K562 (cell line): ENCODE measurements around the gene VRK2. TPM values are rescaled to one million over a fixed set of nuclear protein-coding genes. Genes with fewer than 3 reads are reported as not detected.

Experiments used
- ATAC-seq: fragments of 200-7000 bp; cut with Tn5 transposase; 3 replicates; pipeline ENCODE4 v1.9.1; 2020; ENCODE audit warnings: moderate library complexity
- BruUV-seq: library from RNA; stranded (reverse); fragments of 400-500 nt; replicated peaks from 2 replicates; lab custom pipeline; 2021; lab: Mats Ljungman, UMichigan
- CTCF ChIA-PET: fragments of 300-600 bp; formaldehyde crosslinking; extraction: SDS; loops from one replicate; lab custom pipeline; 2021; ENCODE audit warnings: low intra/inter-chr PET ratio; lab: Yijun Ruan, JAX
- POLR2A ChIA-PET: fragments of 300-600, 350-650 bp; sonication (Branson Sonifier 250); formaldehyde crosslinking; extraction: SDS; loops from one replicate; lab custom pipeline; 2021; ENCODE audit warnings: antibody characterized with exemption, inconsistent platforms; lab: Yijun Ruan, JAX
- DNase-seq, 4 experiments: peaks; one replicate each; pipeline versions ENCODE4 v3.0.0 to v3.0.0-alpha.2; 2011 to 2018; ENCODE audit warnings: low spot score in 3 of 4, mixed read lengths in 3 of 4; ENCODE audit errors: extremely low read depth in 1 of 4
- FAIRE-seq: peaks from 2 replicates; lab custom pipeline; 2011; peaks lifted over from hg19 to GRCh38; lab: Jason Lieb, UNC
- H2AFZ ChIP-seq: 2 replicates; pipeline ENCODE4 v1.6.0; 2011; ENCODE audit warnings: low read depth, low read length, control low read depth, inconsistent platforms
- H3K27ac ChIP-seq: fragments of 200-600 bp; 3 replicates; pipeline ENCODE4 v1.8.0; 2011; ENCODE audit warnings: low read depth, mild to moderate bottlenecking, control low read depth, inconsistent platforms, low read length, moderate library complexity, mixed read lengths; ENCODE audit errors: extremely low read depth
- H3K27me3 ChIP-seq, 2 experiments: fragments of 300-600 bp in 1 of 2; 2 replicates in 1 of 2; 3 replicates in 1 of 2; pipeline versions ENCODE4 v1.6.0 to v1.8.0; 2011; ENCODE audit warnings: inconsistent platforms in 2 of 2, low read length in 2 of 2, mild to moderate bottlenecking in 1 of 2, mixed read lengths in 1 of 2, moderate library complexity in 1 of 2; ENCODE audit not compliant: control insufficient read depth in 2 of 2, insufficient read depth in 2 of 2
- H3K36me3 ChIP-seq: fragments of 300-600 bp; 3 replicates; pipeline ENCODE4 v1.8.0; 2011; ENCODE audit warnings: mild to moderate bottlenecking, low read length, inconsistent platforms; ENCODE audit not compliant: control insufficient read depth, insufficient read depth
- H3K4me1 ChIP-seq, 2 experiments: fragments of 200-600 bp in 1 of 2; replicated peaks in 1 of 2; 2 replicates in 1 of 2; 3 replicates in 1 of 2; pipeline versions ENCODE4 v1.5.1 to v1.8.0; 2011; ENCODE audit warnings: inconsistent platforms in 2 of 2, low read length in 2 of 2, mild to moderate bottlenecking in 1 of 2, mixed read lengths in 1 of 2, moderate library complexity in 1 of 2; ENCODE audit not compliant: control insufficient read depth in 2 of 2, insufficient read depth in 2 of 2
- H3K4me2 ChIP-seq: 2 replicates; pipeline ENCODE4 v1.6.1; 2011; ENCODE audit warnings: low read length, control low read depth, inconsistent platforms, mixed read lengths; ENCODE audit not compliant: insufficient read depth
- H3K4me3 ChIP-seq: fragments of 200-600 bp; sonication (generic), shearing (Covaris generic); 2 replicates; pipeline ENCODE4 v1.5.1; 2016; ENCODE audit warnings: control low read depth, inconsistent platforms
- H3K79me2 ChIP-seq: fragments of 200-600 bp; 3 replicates; pipeline ENCODE4 v1.8.0; 2011; ENCODE audit warnings: low read length, inconsistent platforms; ENCODE audit not compliant: control insufficient read depth, insufficient read depth
- H3K9ac ChIP-seq, 2 experiments: 2 replicates each; pipeline versions ENCODE4 v1.6.0 to v1.6.1; 2011; ENCODE audit warnings: low read depth in 2 of 2, low read length in 2 of 2, control low read depth in 1 of 2, inconsistent platforms in 1 of 2, mild to moderate bottlenecking in 1 of 2, mixed read lengths in 1 of 2; ENCODE audit not compliant: insufficient read depth in 1 of 2
- H3K9me1 ChIP-seq: one replicate; pipeline ENCODE4 v1.6.0; 2011; ENCODE audit warnings: inconsistent platforms, mild to moderate bottlenecking, low read length, moderate library complexity; ENCODE audit not compliant: control insufficient read depth, insufficient read depth
- H3K9me3 ChIP-seq: replicated peaks from 2 replicates; pipeline ENCODE4 v1.5.1; 2011; ENCODE audit warnings: low read depth, low read length, inconsistent platforms; ENCODE audit not compliant: control insufficient read depth, insufficient read depth
- H4K20me1 ChIP-seq: replicated peaks from 2 replicates; pipeline ENCODE4 v1.6.1; 2011; ENCODE audit warnings: low read length, inconsistent platforms, mixed read lengths; ENCODE audit not compliant: control insufficient read depth, insufficient read depth
- C11orf30 ChIP-seq: fragments of 450-650 bp; IDR thresholded peaks from 2 replicates; pipeline ENCODE4 v1.6.1; 2016; ENCODE audit warnings: low read depth, mild to moderate bottlenecking
- EGR1 ChIP-seq: fragments of 450-650 bp; conservative IDR thresholded peaks from 2 replicates; pipeline ENCODE4 v1.6.1; 2017; ENCODE audit warnings: mild to moderate bottlenecking
- FOXA3 ChIP-seq, 2 experiments: fragments of 450-650 bp in 1 of 2; sonication (generic) in 1 of 2; formaldehyde crosslinking; IDR thresholded peaks in 1 of 2; conservative IDR thresholded peaks in 1 of 2; 2 replicates each; pipeline versions ENCODE4 v1.4.0 to v1.8.0; 2020 to 2022; ENCODE audit warnings: mild to moderate bottlenecking in 2 of 2, missing genetic modification reagents in 1 of 2
- MAFF ChIP-seq: IDR thresholded peaks from 2 replicates; pipeline ENCODE4 v1.6.1; 2012; ENCODE audit warnings: low read length, improper control_type of control experiment
- MAFG ChIP-seq: fragments of 450-650 bp; conservative IDR thresholded peaks from 2 replicates; pipeline ENCODE4 v1.6.1; 2016; ENCODE audit warnings: missing genetic modification characterization, missing compliant biosample characterization
- SIN3A ChIP-seq, 2 experiments: fragments of 150-350 bp in 1 of 2; IDR thresholded peaks; 2 replicates each; pipeline ENCODE4 v1.6.1; 2011 to 2016; ENCODE audit warnings: borderline replicate concordance in 2 of 2, low read depth in 2 of 2, low read length in 2 of 2, mild to moderate bottlenecking in 2 of 2, moderate library complexity in 2 of 2; ENCODE audit not compliant: control insufficient read depth in 1 of 2
- ZNF316 ChIP-seq: fragments of 450-650 bp; IDR thresholded peaks from 2 replicates; pipeline ENCODE4 v1.6.1; 2016
- ZNF347 ChIP-seq: fragments of 450-650 bp; formaldehyde crosslinking; IDR thresholded peaks from 2 replicates; pipeline ENCODE4 v1.4.0; 2020; ENCODE audit warnings: low read depth, mild to moderate bottlenecking, moderate library complexity
- WGBS: fragments of 100-300 bp; shearing (Covaris generic); methylation state at CpG from one replicate; pipeline ENCODE4 v1.1.6; 2016; ENCODE audit warnings: low coverage, mixed read lengths; ENCODE audit not compliant: insufficient coverage; ENCODE audit errors: missing lambda C conversion rate; 5-methylcytosine and 5-hydroxymethylcytosine counted together
- in situ Hi-C: fragments of 300-500 bp; cut with MboI; formaldehyde crosslinking; loops from 4 replicates; pipeline ENCODE4 v1.15.0; 2018; ENCODE audit warnings: inconsistent platforms, mixed read lengths
- intact Hi-C: fragments of 100-400 bp; cut with micrococcal nuclease; formaldehyde crosslinking; loops from 2 replicates; pipeline ENCODE4 v1.14.2; 2022
- polyA plus RNA-seq, 8 experiments: library from polyadenylated mRNA; depleted of rRNA in 4 of 8; stranded (reverse) in 5 of 8; unstranded in 3 of 8; fragments of >200 nt; fragmentation: Nextera tagmentation in 2 of 8; fragmentation: Illumina TruSeq in 1 of 8; extraction: Ambion mirVana in 2 of 8; extraction: Trizol in 1 of 8; gene quantifications; 2 replicates each; pipeline versions ENCODE4 v1.2.1 to v1.2.3, GENCODE V29; 2011 to 2014; ENCODE audit warnings: inconsistent platforms in 1 of 8, missing spikeins in 1 of 8
- total RNA-seq, 7 experiments: library from RNA; depleted of rRNA in 6 of 7; stranded (reverse); fragments of >200 nt in 6 of 7; fragmentation: Illumina TruSeq in 2 of 7; extraction: Trizol in 2 of 7; gene quantifications; 2 replicates each; pipeline versions ENCODE4 v1.2.1 to v1.2.3, GENCODE V29; 2011 to 2021; ENCODE audit warnings: low replicate concordance in 1 of 7
- TF ChIP-seq, protein P1 (sequence below), 2 experiments: fragments of 250-450 bp in 1 of 2; fragments of 450-650 bp in 1 of 2; sonication (Bioruptor Pico) in 1 of 2; IDR thresholded peaks; 2 replicates each; pipeline versions ENCODE4 v1.6.1 to v1.8.0; 2016 to 2021; ENCODE audit warnings: mild to moderate bottlenecking in 2 of 2, moderate library complexity in 2 of 2, missing compliant biosample characterization in 1 of 2, missing genetic modification characterization in 1 of 2

The VRK2 gene
- total and polyA plus RNA-seq, 9 of the 15 experiments (the other 6 are each of a cell fraction or from before 2014, with no cell fraction given), result 22.6 to 49.2 (median 36.2) TPM

GRCh38 chr2:58072102-58072501 lies 25.5 kb downstream of the VRK2 start:
- no peak overlapping the region for H2AFZ ChIP-seq
- WGBS, result 65% methylated on average over 1 of the region's 1 CpG
- in situ Hi-C loops, result no loop called here

GRCh38 chr2:58073008-58073407 lies 26.4 kb downstream of the VRK2 start:
- H3K79me2 ChIP-seq, result peaks cover 37% of the 10 kb centered on the region
- ChIA-PET CTCF (no interaction called here), POLR2A (no interaction called here)
- no peak for ATAC-seq
- H3K9ac ChIP-seq, result no peak overlapping the region
- intact Hi-C loops (no loop called here), in situ Hi-C loops (no loop called here)
- no peak overlapping the region for H3K4me3 ChIP-seq
- TF ChIP-seq MAFF, result 0 out of 2 replicates have a peak, but pooled peaks have one; percentile 19
- TF ChIP-seq FOXA3 (CRISPR knock-in tag; conservative IDR thresholded peaks at IDR 0.05 in 1 of 2, IDR thresholded peaks at IDR 0.05 in 1 of 2), result no peak
- 0 out of 2 replicates have a peak, but pooled peaks have one; percentile 7 for TF ChIP-seq MAFG
- TF ChIP-seq ZNF316, result peak; percentile 82
- no peak for TF ChIP-seq EGR1
- TF ChIP-seq C11orf30, result peak; percentile 57
- no peaks in the 10 kb centered on the region for H3K4me1 ChIP-seq
- H3K27me3 ChIP-seq, result no peaks in the 10 kb centered on the region
- no peak for DNase-seq
- no peak overlapping the region for H3K4me2 ChIP-seq
- no peak overlapping the region for H3K27ac ChIP-seq
- H3K36me3 ChIP-seq, result peaks cover 3% of the 10 kb centered on the region
- no peaks in the 10 kb centered on the region for H4K20me1 ChIP-seq
- H2AFZ ChIP-seq, result no peak overlapping the region
- WGBS, result 76% methylated on average over 3 of the region's 3 CpGs
- BruUV-seq, result no TSS peak
- H3K9me1 ChIP-seq, result no peaks in the 10 kb centered on the region
- no peaks in the 10 kb centered on the region for H3K9me3 ChIP-seq
- no peak for FAIRE-seq

More at GRCh38 chr2:58072102-58072501, 25.5 kb downstream of the VRK2 start:
- peaks cover 36% of the 10 kb centered on the region for H3K79me2 ChIP-seq
- no peak overlapping the region for H3K4me3 ChIP-seq
- H3K27ac ChIP-seq, result no peak overlapping the region
- no peaks in the 10 kb centered on the region for H3K27me3 ChIP-seq
- no peaks in the 10 kb centered on the region for H3K4me1 ChIP-seq
- no peak overlapping the region for H3K4me2 ChIP-seq
- H3K36me3 ChIP-seq, result peaks cover 3% of the 10 kb centered on the region
- DNase-seq, result no peak
- H3K9me1 ChIP-seq, result no peaks in the 10 kb centered on the region
- no peaks in the 10 kb centered on the region for H4K20me1 ChIP-seq
- no peak overlapping the region for H3K9ac ChIP-seq
- POLR2A ChIA-PET, result no interaction called here
- FAIRE-seq, result no peak
- ATAC-seq, result no peak
- no peaks in the 10 kb centered on the region for H3K9me3 ChIP-seq
- intact Hi-C loops, result no loop called here
- TF ChIP-seq SIN3A (IDR thresholded peaks at IDR 0.05; ENCODE audit: borderline replicate concordance in 2 of 2, control insufficient read depth in 1 of 2, low read depth in 2 of 2, low read length in 2 of 2) (no peak), ZNF347 (CRISPR knock-in tag) (no peak)
- TF ChIP-seq, protein P1, sequence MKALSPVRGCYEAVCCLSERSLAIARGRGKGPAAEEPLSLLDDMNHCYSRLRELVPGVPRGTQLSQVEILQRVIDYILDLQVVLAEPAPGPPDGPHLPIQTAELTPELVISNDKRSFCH (CRISPR knock-in tag; IDR thresholded peaks at IDR 0.05), result no peak
- TF ChIP-seq, protein P1 (tag; IDR thresholded peaks at IDR 0.05), result no peak
- TF ChIP-seq, all 486 proteins: peak for 0
- no TSS peak for BruUV-seq
- CTCF ChIA-PET, result no interaction called here
